Right cardiac atrium (tissue), 5 donors: ENCODE measurements around the gene SLC25A13. TPM values are rescaled to one million over a fixed set of nuclear protein-coding genes. Genes with fewer than 3 reads are reported as not detected.
"Not testable (repeated sequence)": the region's sequence is repeated elsewhere in the genome, so short reads cannot be mapped to it uniquely, and the experiment has no call there.

Experiments
- ATAC-seq, 2 donors: fragments of 200-7000 bp; cut with Tn5 transposase; one replicate each; pipeline versions ENCODE4 v1.8.0 to v1.9.1; 2020; ENCODE audit warnings: moderate library complexity in 2 of 2, mild to moderate bottlenecking in 1 of 2
- DNase-seq, 3 donors: peaks; one replicate each; pipeline ENCODE4 v3.0.0-alpha.2; 2020
- H3K27ac ChIP-seq: one replicate; pipeline ENCODE4 v1.5.1; 2013; ENCODE audit warnings: mild to moderate bottlenecking, low read length, control low read depth, moderate library complexity
- H3K27me3 ChIP-seq: one replicate; pipeline ENCODE4 v1.6.1; 2013; ENCODE audit not compliant: control insufficient read depth, insufficient read depth
- H3K4me1 ChIP-seq: one replicate; pipeline ENCODE4 v1.6.1; 2013; ENCODE audit warnings: low read length; ENCODE audit not compliant: control insufficient read depth, insufficient read depth
- H3K4me3 ChIP-seq: one replicate; pipeline ENCODE4 v1.5.1; 2013; ENCODE audit warnings: low read length, control low read depth
- H3K9me3 ChIP-seq: one replicate; pipeline ENCODE4 v1.6.1; 2013; ENCODE audit warnings: low read length; ENCODE audit not compliant: control insufficient read depth
- WGBS: extraction: QIAGEN DNeasy Blood & Tissue Kit; methylation state at CpG from one replicate; pipeline ENCODE4 v1.1.7; 2013; 5-methylcytosine and 5-hydroxymethylcytosine counted together
- intact Hi-C, 4 donors: fragments of 100-400 bp; cut with DNase I; formaldehyde crosslinking; loops; one replicate each; pipeline versions ENCODE4 v1.11.0 to v1.14.0; 2022 to 2023
- long read RNA-seq, 4 donors: library from polyadenylated mRNA; unstranded; transcript quantifications; one replicate each; pipeline ENCODE4 v2.0.0, GENCODE V29; 2020 to 2021
- polyA plus RNA-seq: library from polyadenylated mRNA; stranded (reverse); fragments of 200-250 nt; gene quantifications from one replicate; pipeline ENCODE4 v1.2.3, GENCODE V29; 2013
- total RNA-seq, 4 donors: library from RNA; stranded (reverse); fragmentation: NEBNext Ultra II Directional; extraction: Animal tissue kit (Norgen Biotek cat#: 25700); gene quantifications; one replicate each; pipeline ENCODE4 v1.2.1, GENCODE V29; 2021
- donor health status: healthy with polysubstance abuse.
- donor health status: DM: no; HTN: yes; CAD: no.
- donor health status: DM: no; HTN: no; CAD: no.
- donor health status: DM: no; HTN: yes; CAD: no; lungs with severe emphysema.
- donor health status: DM: yes; HTN: yes; CAD: no.

Gene SLC25A13, protein sequence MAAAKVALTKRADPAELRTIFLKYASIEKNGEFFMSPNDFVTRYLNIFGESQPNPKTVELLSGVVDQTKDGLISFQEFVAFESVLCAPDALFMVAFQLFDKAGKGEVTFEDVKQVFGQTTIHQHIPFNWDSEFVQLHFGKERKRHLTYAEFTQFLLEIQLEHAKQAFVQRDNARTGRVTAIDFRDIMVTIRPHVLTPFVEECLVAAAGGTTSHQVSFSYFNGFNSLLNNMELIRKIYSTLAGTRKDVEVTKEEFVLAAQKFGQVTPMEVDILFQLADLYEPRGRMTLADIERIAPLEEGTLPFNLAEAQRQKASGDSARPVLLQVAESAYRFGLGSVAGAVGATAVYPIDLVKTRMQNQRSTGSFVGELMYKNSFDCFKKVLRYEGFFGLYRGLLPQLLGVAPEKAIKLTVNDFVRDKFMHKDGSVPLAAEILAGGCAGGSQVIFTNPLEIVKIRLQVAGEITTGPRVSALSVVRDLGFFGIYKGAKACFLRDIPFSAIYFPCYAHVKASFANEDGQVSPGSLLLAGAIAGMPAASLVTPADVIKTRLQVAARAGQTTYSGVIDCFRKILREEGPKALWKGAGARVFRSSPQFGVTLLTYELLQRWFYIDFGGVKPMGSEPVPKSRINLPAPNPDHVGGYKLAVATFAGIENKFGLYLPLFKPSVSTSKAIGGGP
- total RNA-seq (10 to 100 TPM; 10.8 to 23.3 (median 13.2) TPM), polyA plus RNA-seq (4.5 TPM)
- long read RNA-seq, donor 1, transcript SLC25A13-201 (18 exons, 3,136 nt), result major isoform, 12 of 14 reads
- long read RNA-seq, donor 1, partial matches to known transcripts, result 1 of 14 reads
- long read RNA-seq, donor 1, other reads (novel, unspliced or antisense), result 1 of 14 reads
- long read RNA-seq, donor 2, partial matches to known transcripts, result 0 of 2 reads
- long read RNA-seq, donor 2, other reads (novel, unspliced or antisense), result 1 of 2 reads
- long read RNA-seq, donor 3, transcript SLC25A13-201 (18 exons, 3,136 nt), result major isoform, 17 of 34 reads
- long read RNA-seq, donor 3, partial matches to known transcripts, result 5 of 34 reads
- long read RNA-seq, donor 3, other reads (novel, unspliced or antisense), result 11 of 34 reads
- long read RNA-seq, donor 4, partial matches to known transcripts, result 0 of 5 reads
- long read RNA-seq, donor 4, other reads (novel, unspliced or antisense), result 4 of 5 reads

DNA sequence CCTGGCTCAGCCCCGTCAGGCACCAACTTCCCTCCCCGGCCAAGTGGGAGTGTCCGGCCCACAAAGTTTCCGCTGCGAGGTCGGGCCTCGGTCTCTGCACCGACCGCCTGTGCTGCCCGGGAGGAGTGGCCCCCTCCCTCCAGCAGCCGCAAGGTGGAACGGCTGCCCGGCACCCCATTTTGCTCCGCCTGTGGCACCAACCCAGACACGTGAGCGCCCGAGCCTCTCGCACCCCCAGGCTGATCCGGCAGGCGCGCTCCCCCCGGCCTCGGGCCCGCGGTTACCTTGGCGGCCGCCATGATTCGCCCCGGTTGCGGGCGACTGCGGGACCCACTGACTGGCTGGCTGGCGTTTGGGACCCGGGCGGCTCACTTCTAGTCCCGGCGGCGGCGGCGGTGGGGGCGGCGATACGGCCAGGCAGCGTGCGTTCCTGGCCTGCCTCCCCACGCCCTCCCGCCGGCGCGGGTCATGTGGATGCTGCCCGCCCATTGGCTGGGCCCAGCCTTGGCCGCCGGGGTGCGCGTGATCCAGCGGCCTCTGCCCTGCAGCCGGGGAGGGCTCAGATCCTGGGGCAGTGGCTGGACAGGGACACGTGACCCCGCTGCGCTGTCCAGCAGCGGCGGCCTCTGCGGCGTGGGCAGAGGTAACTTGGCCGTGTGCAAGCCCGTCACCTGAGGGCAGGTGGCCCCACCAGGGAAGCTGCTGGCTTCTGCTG lies at the start of gene SLC25A13:
Gene SLC25A13 (minus strand): TSS at position 441 of the 715 bp plus-strand sequence. CDS start 142 bp downstream, at position 299.
- no peaks in the 10 kb centered on the region for H3K9me3 ChIP-seq
- DNase-seq, result peak; percentile 95 to 98 (median 97)
- intact Hi-C loops, result no loop called here
- peaks cover 4% of the 10 kb centered on the region for H3K4me1 ChIP-seq
- ATAC-seq, result peak; percentile 99 to 100
- peak within 1 kb of the TSS; percentile 65 for H3K4me3 ChIP-seq
- H3K27me3 ChIP-seq, result no peaks in the 10 kb centered on the region
- under 1% methylated on average over 66 of the region's 66 CpGs for WGBS
- H3K27ac ChIP-seq, result peak within 1 kb of the TSS; percentile 92

DNA sequence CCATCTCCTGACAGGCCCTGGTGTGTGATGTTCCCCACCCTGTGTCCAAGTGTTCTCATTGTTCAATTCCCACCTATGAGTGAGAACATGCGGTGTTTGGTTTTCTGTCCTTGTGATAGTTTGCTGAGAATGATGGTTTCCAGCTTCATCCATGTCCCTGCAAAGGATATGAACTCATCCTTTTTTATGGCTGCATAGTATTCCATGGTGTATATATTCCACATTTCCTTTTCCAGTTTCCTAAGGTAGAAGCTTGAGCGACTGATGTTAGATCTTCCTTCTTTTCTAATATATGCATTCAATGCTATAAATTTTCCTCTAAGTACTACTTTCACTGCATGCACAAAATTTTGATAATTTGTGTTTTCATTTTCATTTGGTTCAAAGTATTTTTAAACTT lies 44.0 kb upstream of the SLC25A13 start:
- intact Hi-C loops, H3K4me3 ChIP-seq, H3K27ac ChIP-seq, DNase-seq, H3K9me3 ChIP-seq, ATAC-seq, H3K4me1 ChIP-seq, H3K27me3 ChIP-seq: not testable (repeated sequence)
- 95% methylated on average over 1 of the region's 2 CpGs for WGBS

DNA sequence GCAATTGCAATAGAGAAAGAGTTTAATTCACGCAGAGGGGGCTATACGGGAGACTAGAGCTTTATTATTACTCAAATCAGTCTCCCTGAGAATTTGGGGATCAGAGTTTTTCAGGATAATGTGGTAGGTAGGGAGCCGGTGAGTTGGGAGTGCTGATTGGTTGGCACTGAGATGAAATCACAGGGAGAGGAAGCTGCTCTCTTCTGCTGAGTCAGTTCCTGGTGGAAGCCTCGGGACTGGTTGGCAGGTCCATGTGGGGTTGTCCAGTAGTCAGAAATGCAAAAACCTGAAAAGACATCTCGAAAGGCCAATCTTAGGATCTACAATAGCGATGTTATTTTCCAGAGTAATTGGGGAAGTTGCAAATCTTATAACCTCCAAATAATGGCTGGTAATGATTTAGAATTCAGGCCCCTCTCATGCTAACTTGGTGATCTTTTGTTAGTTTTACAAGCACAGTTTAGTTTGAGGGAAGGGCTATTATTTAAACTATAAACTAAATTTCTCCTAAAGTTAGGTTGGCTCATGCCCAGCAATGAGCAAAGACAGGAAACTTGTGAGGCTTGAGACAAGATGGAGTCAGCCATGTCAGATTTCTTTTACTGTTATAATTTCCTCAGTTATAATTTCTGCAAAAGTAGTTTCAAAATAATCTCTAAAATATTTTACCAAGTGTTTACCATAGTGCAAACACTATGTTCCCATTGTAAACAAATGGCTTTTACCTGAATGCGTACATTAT lies 39.4 kb upstream of the SLC25A13 start:
- intact Hi-C loops, result no loop called here
- H3K9me3 ChIP-seq, result no peaks in the 10 kb centered on the region

DNA sequence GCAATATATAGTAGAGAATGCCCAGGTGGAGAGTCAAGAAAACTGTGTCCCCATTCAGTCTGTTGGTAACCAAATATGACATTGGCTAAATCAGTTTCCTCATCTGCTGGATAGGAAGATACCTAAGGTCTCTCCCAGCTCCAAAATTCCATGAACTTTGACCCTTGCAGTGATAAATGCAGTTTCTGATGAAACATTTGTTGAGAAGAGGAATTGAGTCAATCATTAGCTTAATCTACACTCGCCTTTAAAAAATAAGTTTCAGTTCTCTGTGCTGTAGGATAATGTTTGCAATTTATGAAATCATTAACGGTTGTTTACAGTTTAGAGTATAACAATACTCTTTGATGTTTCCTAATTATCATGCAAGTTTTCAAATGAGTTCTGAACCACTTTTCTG lies 38.0 kb upstream of the SLC25A13 start:
- Histone ChIP-seq H3K27ac (no peak overlapping the region), H3K27me3 (no peaks in the 10 kb centered on the region), H3K4me3 (no peak overlapping the region), H3K9me3 (no peaks in the 10 kb centered on the region), H3K4me1 (no peaks in the 10 kb centered on the region)
- no peak for ATAC-seq
- DNase-seq, result no peak
- intact Hi-C loops, result no loop called here
- 86% methylated on average over 2 of the region's 2 CpGs for WGBS

More for the DNA sequence above, 39.4 kb upstream of the SLC25A13 start:
- WGBS, result 82% methylated on average over 7 of the region's 7 CpGs
- H3K4me3 ChIP-seq, result no peak overlapping the region
- H3K4me1 ChIP-seq, result no peaks in the 10 kb centered on the region
- ATAC-seq (no peak), DNase-seq (no peak)
- no peak overlapping the region for H3K27ac ChIP-seq
- H3K27me3 ChIP-seq, result no peaks in the 10 kb centered on the region

DNA sequence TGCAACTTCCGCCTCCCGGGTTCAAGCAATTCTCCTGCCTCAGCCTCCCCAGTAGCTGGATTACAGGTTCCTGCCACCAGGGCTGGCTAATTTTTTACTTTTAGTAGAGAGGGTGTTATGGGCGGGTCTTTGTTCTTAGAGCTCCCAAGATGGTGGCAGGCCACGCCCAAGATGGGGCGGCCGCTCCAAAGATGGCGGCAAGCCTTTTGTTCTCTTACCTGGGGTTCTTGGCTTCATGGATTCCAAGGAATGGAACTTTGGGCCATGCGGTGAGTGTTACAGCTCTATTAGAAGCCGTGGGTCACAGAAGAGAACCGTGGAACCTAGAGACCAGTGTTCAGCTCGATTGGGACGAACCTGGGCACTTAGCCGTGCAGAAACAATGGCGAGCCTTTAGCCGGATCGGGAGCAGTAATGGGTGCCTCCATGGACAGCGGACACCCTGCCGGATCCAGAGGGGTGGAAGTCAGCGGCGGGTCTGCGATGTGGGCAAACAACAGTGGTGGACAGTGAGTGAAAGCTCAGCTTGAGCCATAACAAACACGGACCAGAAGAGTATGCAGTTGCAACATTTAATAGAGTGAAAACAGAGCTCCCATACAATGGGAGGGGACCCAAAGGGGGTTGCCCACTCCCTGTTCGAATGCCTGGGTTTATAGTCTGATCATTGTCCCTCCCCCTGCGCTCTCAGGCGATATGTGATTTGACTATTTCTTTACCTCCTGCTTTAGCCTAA lies 36.5 kb upstream of the SLC25A13 start:
- intact Hi-C loops, ATAC-seq: not testable (repeated sequence)
- 95% methylated on average over 25 of the region's 25 CpGs for WGBS

DNA sequence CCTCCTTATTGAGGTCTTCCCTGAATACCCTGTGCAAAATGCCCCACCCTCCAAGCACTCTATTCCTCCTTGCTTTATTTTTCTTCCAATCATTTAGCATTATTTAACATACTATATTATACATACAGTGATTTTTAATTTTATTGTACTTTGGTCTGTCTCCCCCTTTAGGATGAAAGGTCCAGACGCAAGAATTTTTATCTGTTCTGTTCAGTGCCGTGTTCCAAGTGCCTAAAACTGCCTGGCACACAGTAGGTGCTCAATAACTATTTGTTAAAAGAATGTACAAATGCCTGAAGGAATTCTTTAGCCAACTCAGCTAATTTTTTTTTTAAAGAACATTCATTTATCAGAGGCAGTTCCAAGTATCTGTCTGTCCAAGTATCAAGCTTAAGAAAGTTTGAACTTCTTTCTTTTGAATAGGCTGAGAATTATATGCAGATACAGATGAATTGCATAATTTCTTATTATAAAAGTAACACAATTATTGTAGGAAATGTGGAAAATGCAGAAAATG lies 34.1 kb upstream of the SLC25A13 start:
- Histone ChIP-seq H3K9me3 (no peaks in the 10 kb centered on the region), H3K4me1 (no peaks in the 10 kb centered on the region), H3K4me3 (no peak overlapping the region), H3K27me3 (no peaks in the 10 kb centered on the region), H3K27ac (no peak overlapping the region)
- no peak for ATAC-seq
- intact Hi-C loops, result no loop called here
- DNase-seq, result no peak
- WGBS, result 32% methylated on average over 2 of the region's 2 CpGs

More for the DNA sequence above, 36.5 kb upstream of the SLC25A13 start:
- H3K27me3 ChIP-seq, H3K27ac ChIP-seq, DNase-seq, H3K4me1 ChIP-seq, H3K4me3 ChIP-seq, H3K9me3 ChIP-seq: not testable (repeated sequence)

DNA sequence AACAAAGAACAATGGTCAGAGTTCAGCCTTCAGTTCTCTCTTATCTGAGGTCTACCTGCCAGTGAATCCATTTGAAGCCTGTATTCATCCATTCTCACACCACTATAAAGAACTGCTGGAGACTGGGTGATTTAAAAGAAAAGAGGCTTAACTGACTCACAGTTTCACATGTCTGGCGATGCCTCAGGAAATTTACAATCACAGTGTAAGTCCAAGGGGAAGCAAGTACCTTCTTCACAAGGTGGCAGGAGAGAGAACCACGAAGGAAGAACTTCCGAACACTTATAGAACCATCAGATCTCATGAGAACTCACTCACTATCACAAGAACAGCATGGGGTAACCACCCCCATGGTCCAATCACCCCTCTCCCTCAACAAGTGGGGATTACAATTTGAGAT lies 33.0 kb upstream of the SLC25A13 start:
- WGBS, result 44% methylated on average over 3 of the region's 3 CpGs
- H3K4me3 ChIP-seq, result no peak overlapping the region
- DNase-seq, result no peak
- no peak overlapping the region for H3K27ac ChIP-seq
- intact Hi-C loops, result no loop called here
- H3K9me3 ChIP-seq, result no peaks in the 10 kb centered on the region
- H3K27me3 ChIP-seq, result no peaks in the 10 kb centered on the region
- no peaks in the 10 kb centered on the region for H3K4me1 ChIP-seq
- ATAC-seq, result no peak

DNA sequence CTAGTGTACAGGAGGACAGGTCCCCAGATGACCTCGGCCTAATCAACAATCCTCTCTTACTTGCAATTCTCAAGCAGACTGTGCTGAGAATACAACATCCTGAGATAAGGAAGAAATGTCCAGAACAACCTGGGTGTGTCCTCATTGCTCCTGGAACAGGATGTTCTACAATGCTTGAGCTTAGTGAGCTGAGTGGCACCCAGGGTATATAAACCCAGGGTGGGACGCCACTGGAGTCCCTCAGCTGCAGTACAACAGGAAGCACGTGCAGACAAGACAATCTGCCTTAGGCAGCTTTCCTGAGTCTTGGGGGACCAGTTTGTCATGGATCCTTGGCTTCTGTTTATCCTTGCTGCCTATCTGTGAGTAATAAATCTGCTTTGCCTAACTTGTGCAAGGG lies 27.7 kb upstream of the SLC25A13 start:
- peak; percentile 77 to 98 for ATAC-seq
- Histone ChIP-seq H3K27ac (no peak overlapping the region), H3K27me3 (no peaks in the 10 kb centered on the region), H3K4me1 (peaks cover 2% of the 10 kb centered on the region), H3K4me3 (no peak overlapping the region), H3K9me3 (no peaks in the 10 kb centered on the region)
- WGBS, result 51% methylated on average over 3 of the region's 3 CpGs
- peak in 1 of 3 donors; percentile 18 for DNase-seq
- intact Hi-C loops, result no loop called here

DNA sequence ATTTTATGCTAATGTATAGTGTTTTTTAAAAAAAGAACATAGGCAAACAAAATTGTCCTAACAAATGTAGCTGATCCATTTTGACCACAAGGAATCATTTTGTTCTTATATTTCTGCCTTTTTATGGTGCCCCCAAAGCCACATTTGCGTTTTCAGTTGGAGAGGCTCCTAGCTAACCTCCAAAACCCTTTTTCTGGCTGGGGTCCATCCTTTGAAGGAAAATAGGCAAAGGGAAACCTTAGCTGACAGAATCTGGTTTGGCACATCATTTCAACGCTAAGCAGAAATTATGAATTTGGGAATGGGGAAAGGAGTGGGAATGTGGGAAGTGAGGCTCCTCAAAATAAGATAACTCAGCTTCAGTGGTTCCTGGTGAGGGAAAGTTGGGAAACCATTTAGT lies 25.6 kb upstream of the SLC25A13 start:
- Histone ChIP-seq H3K4me3 (no peak overlapping the region), H3K27ac (no peak overlapping the region), H3K9me3 (no peaks in the 10 kb centered on the region), H3K4me1 (peaks cover 2% of the 10 kb centered on the region), H3K27me3 (no peaks in the 10 kb centered on the region)
- ATAC-seq (no peak), DNase-seq (no peak)
- WGBS, result 92% methylated on average over 2 of the region's 2 CpGs
- intact Hi-C loops, result no loop called here
